Lower leg skin (tissue), 3 donors: ENCODE measurements around the gene POT1.

Source experiments
- CTCF ChIP-seq, 3 donors: fragments of 450-650 bp; IDR thresholded peaks; one replicate each; pipeline ENCODE4 v1.5.1; 2016; ENCODE audit warnings: antibody characterized with exemption in 3 of 3, mild to moderate bottlenecking in 3 of 3, moderate library complexity in 2 of 3
- POLR2A ChIP-seq, 2 donors: fragments of 450-650 bp; IDR thresholded peaks; one replicate each; pipeline ENCODE4 v1.6.1; 2016 to 2017; ENCODE audit warnings: antibody characterized with exemption in 2 of 2, mild to moderate bottlenecking in 1 of 2, moderate library complexity in 1 of 2

DNA sequence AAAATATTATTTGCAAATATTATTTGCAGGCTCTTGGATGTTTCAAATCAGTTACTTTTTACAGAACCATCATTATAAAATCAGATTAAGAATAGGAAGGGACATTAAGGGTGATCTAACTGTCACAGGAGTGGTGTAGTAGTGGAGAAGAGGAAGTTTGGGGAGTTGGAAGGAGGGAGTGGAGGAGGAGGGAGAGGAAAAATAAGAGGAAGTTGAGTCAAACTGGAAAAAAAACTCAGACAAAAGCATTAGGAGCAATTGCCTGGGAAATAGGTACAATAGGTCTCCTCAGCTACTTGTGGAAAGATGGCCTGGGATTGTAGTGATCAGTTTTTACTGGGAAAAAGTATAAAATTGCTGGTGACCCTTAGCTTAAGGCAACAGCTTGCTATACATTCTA is 86.3 kb downstream of the POT1 start:
- no peak for TF ChIP-seq CTCF (IDR thresholded peaks at IDR 0.05)
- TF ChIP-seq POLR2A (IDR thresholded peaks at IDR 0.05): no peak
